Fibroblast of lung (primary cell): ENCODE data around the gene MLIP. TPM values are rescaled to one million over a fixed set of nuclear protein-coding genes. Genes with fewer than 3 reads are reported as not detected.

Experiments used
- DNase-seq, 2 donors: peaks; one replicate each; pipeline versions ENCODE4 v3.0.0 to v3.0.0-alpha.2; 2010; ENCODE audit warnings: low read depth in 2 of 2
- H2AFZ ChIP-seq: 2 replicates; pipeline ENCODE4 v1.5.1; 2012; ENCODE audit warnings: low read length, control low read depth, inconsistent platforms
- H3K27ac ChIP-seq: 2 replicates; pipeline ENCODE4 v1.5.1; 2011; ENCODE audit warnings: low read length, control low read depth; ENCODE audit not compliant: insufficient read depth
- H3K27me3 ChIP-seq: 2 replicates; pipeline ENCODE4 v1.5.1; 2011; ENCODE audit warnings: mild to moderate bottlenecking, low read length; ENCODE audit not compliant: control insufficient read depth, insufficient read depth
- H3K36me3 ChIP-seq: 2 replicates; pipeline ENCODE4 v1.5.1; 2011; ENCODE audit warnings: low read length; ENCODE audit not compliant: control insufficient read depth, insufficient read depth
- H3K4me1 ChIP-seq: 2 replicates; pipeline ENCODE4 v1.5.1; 2011; ENCODE audit warnings: low read length; ENCODE audit not compliant: control insufficient read depth, insufficient read depth; ENCODE audit errors: extremely low read depth
- H3K4me2 ChIP-seq: 2 replicates; pipeline ENCODE4 v1.5.1; 2011; ENCODE audit warnings: low read length, control low read depth; ENCODE audit not compliant: insufficient read depth; ENCODE audit errors: extremely low read depth
- H3K4me3 ChIP-seq, 4 experiments: fragments of 200-600 bp in 1 of 4; sonication (generic) in 1 of 4; replicated peaks in 1 of 4; 2 replicates each; pipeline ENCODE4 v1.5.1; 2011 to 2016; ENCODE audit warnings: low read length in 4 of 4, low read depth in 3 of 4, mild to moderate bottlenecking in 3 of 4, control low read depth in 2 of 4, inconsistent platforms in 1 of 4, mixed read lengths in 1 of 4; ENCODE audit not compliant: insufficient read depth in 1 of 4; ENCODE audit errors: control extremely low read depth in 1 of 4
- H3K79me2 ChIP-seq: 2 replicates; pipeline ENCODE4 v1.5.1; 2012; ENCODE audit warnings: mild to moderate bottlenecking, low read length, inconsistent platforms; ENCODE audit not compliant: control insufficient read depth, insufficient read depth
- H3K9ac ChIP-seq: 2 replicates; pipeline ENCODE4 v1.5.1; 2011; ENCODE audit warnings: mild to moderate bottlenecking, low read length, control low read depth; ENCODE audit not compliant: insufficient read depth
- H3K9me3 ChIP-seq: 2 replicates; pipeline ENCODE4 v1.5.1; 2012; ENCODE audit warnings: low read depth, low read length; ENCODE audit not compliant: control insufficient read depth, insufficient read depth
- H4K20me1 ChIP-seq: 2 replicates; pipeline ENCODE4 v1.5.1; 2011; ENCODE audit warnings: low read length; ENCODE audit not compliant: control insufficient read depth, insufficient read depth; ENCODE audit errors: extremely low read depth
- EZH2 ChIP-seq: IDR thresholded peaks from 2 replicates; pipeline ENCODE4 v1.5.1; 2012; ENCODE audit warnings: low read length, control low read depth, mild to moderate bottlenecking; ENCODE audit errors: missing control alignments
- polyA plus RNA-seq, 2 donors: library from polyadenylated mRNA; depleted of rRNA in 1 of 2; stranded (reverse) in 1 of 2; unstranded in 1 of 2; fragments of >200 nt; gene quantifications; 2 replicates each; pipeline ENCODE4 v1.2.1, GENCODE V29; 2011 to 2012; ENCODE audit warnings: missing spikeins in 1 of 2
- total RNA-seq: library from RNA; depleted of rRNA; stranded (reverse); fragments of >200 nt; gene quantifications from 2 replicates; pipeline ENCODE4 v1.2.1, GENCODE V29; 2014
- TF ChIP-seq, protein P1 (sequence below), 2 donors: IDR thresholded peaks in 1 of 2; conservative IDR thresholded peaks in 1 of 2; 1 replicate in 1 of 2; 2 replicates in 1 of 2; pipeline ENCODE4 v1.5.1; 2011 to 2012; ENCODE audit warnings: low read length in 2 of 2, control low read depth in 1 of 2, inconsistent platforms in 1 of 2, low read depth in 1 of 2, mild to moderate bottlenecking in 1 of 2

MLIP gene
- total and polyA plus RNA-seq, 2 donors (not counting 1 experiment from before 2014, with no cell fraction given), result 0.07 TPM; not detected in 1

DNA sequence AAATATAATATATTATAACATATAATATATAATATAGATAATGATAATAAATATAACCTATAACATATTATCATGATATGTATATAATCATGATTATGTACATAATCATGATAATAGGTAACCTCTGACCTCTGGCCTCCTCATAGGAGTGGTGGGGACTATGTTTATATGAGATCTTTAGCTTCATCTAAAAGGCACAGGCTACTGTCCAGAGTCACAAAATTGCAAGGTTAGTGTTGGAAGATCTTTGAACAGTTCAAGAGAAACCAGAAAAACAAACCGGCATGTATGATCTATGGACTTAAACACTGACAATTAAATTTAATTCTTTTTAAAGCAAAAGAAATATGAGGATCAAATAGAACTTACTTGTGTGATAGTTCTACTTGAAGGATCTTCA is 141.3 kb downstream of the MLIP start:
- Histone ChIP-seq H3K9ac (no peak overlapping the region), H3K4me1 (no peaks in the 10 kb centered on the region), H3K36me3 (no peaks in the 10 kb centered on the region), H3K27me3 (no peaks in the 10 kb centered on the region), H3K79me2 (no peaks in the 10 kb centered on the region), H3K4me2 (no peak overlapping the region), H3K27ac (no peak overlapping the region), H4K20me1 (no peaks in the 10 kb centered on the region), H2AFZ (no peak overlapping the region), H3K4me3 (no peak overlapping the region), H3K9me3 (no peaks in the 10 kb centered on the region)
- TF ChIP-seq, protein P1, sequence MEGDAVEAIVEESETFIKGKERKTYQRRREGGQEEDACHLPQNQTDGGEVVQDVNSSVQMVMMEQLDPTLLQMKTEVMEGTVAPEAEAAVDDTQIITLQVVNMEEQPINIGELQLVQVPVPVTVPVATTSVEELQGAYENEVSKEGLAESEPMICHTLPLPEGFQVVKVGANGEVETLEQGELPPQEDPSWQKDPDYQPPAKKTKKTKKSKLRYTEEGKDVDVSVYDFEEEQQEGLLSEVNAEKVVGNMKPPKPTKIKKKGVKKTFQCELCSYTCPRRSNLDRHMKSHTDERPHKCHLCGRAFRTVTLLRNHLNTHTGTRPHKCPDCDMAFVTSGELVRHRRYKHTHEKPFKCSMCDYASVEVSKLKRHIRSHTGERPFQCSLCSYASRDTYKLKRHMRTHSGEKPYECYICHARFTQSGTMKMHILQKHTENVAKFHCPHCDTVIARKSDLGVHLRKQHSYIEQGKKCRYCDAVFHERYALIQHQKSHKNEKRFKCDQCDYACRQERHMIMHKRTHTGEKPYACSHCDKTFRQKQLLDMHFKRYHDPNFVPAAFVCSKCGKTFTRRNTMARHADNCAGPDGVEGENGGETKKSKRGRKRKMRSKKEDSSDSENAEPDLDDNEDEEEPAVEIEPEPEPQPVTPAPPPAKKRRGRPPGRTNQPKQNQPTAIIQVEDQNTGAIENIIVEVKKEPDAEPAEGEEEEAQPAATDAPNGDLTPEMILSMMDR (conservative IDR thresholded peaks at IDR 0.05 in 1 of 2, IDR thresholded peaks at IDR 0.05 in 1 of 2; ENCODE audit: low read depth in 1 of 2, low read length in 2 of 2), result no peak
- TF ChIP-seq EZH2, result no peak
- DNase-seq, result no peak

DNA sequence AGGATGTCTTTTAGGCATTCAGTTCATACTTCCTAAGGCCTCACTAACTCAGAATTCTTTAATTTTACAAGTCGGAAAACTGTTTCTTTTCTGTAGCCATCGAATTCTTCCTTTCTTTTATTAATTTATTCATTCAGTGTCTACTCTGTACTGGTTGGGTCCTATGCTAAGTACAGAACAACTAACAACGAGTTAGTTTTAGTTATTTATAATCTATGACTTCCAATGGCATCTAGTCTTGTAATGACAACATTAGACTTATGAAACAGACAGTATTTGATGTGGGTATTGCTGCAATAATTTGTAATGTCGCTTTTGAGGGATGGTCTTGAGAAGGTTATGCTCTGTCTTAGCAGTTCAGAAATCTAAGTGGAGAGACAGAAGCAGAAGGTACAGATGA is 141.7 kb downstream of the MLIP start:
- no peak for DNase-seq
- no peak overlapping the region for H3K27ac ChIP-seq
- H3K4me1 ChIP-seq, result no peaks in the 10 kb centered on the region
- H3K9me3 ChIP-seq, result no peaks in the 10 kb centered on the region
- H3K9ac ChIP-seq, result no peak overlapping the region
- H3K4me3 ChIP-seq, result no peak overlapping the region
- no peaks in the 10 kb centered on the region for H4K20me1 ChIP-seq
- no peaks in the 10 kb centered on the region for H3K79me2 ChIP-seq
- H3K27me3 ChIP-seq, result no peaks in the 10 kb centered on the region
- H2AFZ ChIP-seq, result no peak overlapping the region
- TF ChIP-seq, protein P1 (conservative IDR thresholded peaks at IDR 0.05 in 1 of 2, IDR thresholded peaks at IDR 0.05 in 1 of 2; ENCODE audit: low read depth in 1 of 2, low read length in 2 of 2), result no peak
- no peak for TF ChIP-seq EZH2
- no peak overlapping the region for H3K4me2 ChIP-seq
- no peaks in the 10 kb centered on the region for H3K36me3 ChIP-seq

DNA sequence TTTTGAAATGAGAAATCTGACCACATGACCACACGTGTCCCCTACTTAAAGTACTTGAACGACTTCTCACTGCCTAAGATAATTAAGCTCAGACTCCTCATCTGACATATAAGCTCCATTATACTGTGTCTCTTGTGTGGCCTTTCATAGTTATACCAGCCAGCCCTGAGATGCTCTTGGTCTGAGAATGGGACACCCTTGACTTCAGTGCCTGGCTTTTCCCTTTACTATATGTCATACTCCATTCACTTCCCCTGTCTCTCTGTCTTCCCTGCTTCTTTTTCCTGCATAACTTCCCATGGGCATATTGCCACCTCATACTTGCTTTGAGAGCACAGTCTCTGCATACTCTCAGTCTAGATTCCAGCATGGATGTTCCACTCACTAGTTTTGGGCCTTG is 143.6 kb downstream of the MLIP start:
- H3K79me2 ChIP-seq, result no peaks in the 10 kb centered on the region
- H4K20me1 ChIP-seq, result no peaks in the 10 kb centered on the region
- no peaks in the 10 kb centered on the region for H3K9me3 ChIP-seq
- H3K27ac ChIP-seq, result no peak overlapping the region
- H3K27me3 ChIP-seq, result no peaks in the 10 kb centered on the region
- no peaks in the 10 kb centered on the region for H3K4me1 ChIP-seq
- no peak overlapping the region for H3K9ac ChIP-seq
- TF ChIP-seq, protein P1 (conservative IDR thresholded peaks at IDR 0.05 in 1 of 2, IDR thresholded peaks at IDR 0.05 in 1 of 2; ENCODE audit: low read depth in 1 of 2, low read length in 2 of 2), result no peak
- H3K4me2 ChIP-seq, result no peak overlapping the region
- no peak overlapping the region for H3K4me3 ChIP-seq
- no peak overlapping the region for H2AFZ ChIP-seq
- H3K36me3 ChIP-seq, result no peaks in the 10 kb centered on the region
- no peak for DNase-seq
